SKM-1 (cell line): Measurements from ENCODE around the gene BUD31.
"Not testable (repeated sequence)": the region's sequence is repeated elsewhere in the genome, so short reads cannot be mapped to it uniquely, and the experiment has no call there.

Experiments used
- DNase-seq: peaks from one replicate; lab custom pipeline; 2025; ENCODE audit not compliant: unreplicated experiment; lab: John Stamatoyannopoulos, UW

BUD31 gene

GRCh38 chr7:99380032-99380822, 28.5 kb upstream of the BUD31 start:
- peak; percentile 97 for DNase-seq

DNA sequence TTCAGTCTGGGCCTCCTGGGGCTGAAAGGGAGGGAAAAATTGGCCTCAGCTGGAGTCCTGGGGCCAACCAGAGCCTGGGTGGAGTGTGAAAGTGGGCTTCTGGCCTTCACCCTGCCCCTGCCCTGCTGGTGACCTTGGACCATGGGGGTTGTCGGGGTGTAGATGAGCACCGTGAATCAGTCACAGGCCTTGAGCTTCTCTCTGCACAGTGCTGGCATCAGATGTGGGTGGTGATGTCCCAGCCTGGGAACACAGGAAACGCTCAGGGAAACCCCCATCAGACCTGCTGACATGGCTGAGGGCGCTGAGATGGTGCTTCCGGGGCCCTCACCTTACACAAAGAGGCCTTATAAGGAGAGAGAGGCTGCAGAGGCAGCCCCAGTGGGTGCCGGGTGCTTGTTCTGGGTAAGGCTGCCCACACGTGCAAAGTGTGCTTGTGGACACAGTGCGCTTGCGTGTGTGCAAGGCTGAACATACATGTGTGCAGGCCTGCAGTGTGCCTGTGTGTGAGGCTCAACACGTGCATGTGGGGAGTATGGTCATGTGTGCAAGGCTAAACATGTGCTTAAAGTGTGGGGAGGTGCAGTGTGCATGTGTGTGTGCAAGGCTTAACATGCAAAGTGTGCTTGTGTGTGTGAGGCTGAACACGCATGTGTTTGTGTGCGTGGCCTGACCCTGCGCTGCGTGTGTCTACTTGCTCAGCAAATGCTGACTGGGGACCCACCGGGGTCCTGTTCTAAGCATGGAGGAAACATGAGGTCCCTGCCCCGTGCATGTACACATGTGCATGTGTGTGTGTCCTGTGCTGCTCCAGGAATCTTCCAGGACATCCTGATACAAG, 27.7 kb upstream of the BUD31 start:
- DNase-seq = no peak

- no peak for DNase-seq
Measured at GRCh38 chr7:99381664-99382075, 27.1 kb upstream of the BUD31 start.

DNA sequence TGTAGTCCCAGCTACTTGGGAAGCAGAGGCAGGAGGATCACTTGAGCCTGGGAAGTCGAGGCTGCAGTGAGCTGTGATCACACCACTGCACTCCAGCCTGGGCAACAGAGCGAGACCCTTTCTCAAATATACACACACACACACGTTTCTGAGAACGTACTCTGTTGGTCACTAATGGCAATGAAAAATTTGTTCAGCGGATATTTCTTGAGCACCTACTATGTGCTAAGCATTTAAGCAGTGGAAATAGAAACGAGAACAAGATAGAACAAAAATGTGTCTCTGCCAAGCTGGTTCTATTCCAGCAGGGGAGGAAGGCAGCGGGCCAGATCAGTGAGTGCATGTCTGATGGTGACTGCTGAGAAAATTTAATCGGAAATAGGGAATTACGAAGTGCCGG, 25.6 kb upstream of the BUD31 start:
- DNase-seq = no peak

DNA sequence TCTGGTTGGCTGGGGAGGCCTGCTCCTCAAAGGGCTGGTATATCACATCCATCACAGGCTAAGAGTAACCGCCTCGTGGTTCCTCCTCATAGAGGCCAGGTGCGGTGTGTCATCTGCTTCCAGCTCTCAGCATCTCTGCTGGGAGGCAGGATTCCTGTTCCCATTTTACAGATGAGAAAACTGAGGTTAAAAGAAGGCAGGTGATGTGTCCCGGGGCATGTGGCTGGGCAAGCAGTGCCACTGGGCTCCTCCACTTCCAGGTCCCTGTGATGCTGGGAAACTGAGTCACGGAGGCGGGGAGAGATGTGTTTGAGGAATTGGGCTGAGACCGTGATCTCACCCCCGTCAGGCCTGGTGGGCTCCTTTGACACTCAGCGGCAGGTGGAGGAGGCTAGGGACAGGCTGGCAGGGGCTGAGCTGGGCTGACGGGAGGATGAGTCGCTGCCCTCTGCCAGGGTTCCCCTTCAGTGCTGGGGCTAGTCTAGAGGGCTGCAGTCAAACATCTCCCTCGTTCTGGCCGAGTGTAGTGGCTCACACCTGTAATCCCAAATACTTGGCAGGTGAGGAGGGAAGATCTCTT, 24.9 kb upstream of the BUD31 start:
- no peak for DNase-seq

GRCh38 chr7:99384523-99384922, 24.2 kb upstream of the BUD31 start:
- no peak for DNase-seq

DNA sequence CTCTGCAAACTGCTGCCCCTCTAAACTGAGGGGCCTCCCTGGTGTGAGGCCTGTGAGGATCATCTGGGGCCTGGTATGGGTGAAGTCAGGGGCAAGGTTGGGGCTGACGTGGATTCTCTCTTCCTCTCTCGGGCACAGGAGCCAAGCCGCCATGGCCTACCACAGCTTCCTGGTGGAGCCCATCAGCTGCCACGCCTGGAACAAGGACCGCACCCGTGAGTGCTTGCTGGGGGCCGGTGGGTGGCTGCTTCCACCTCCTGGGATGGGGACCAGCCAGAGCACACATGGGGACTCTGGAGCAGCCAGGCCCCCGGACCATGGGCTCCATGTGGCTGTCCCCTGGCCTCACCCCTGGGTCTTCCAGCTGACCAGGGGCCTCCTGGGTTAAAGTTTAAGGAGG, 23.2 kb upstream of the BUD31 start:
- DNase-seq = no peak

GRCh38 chr7:99386584-99387238, 22.1 kb upstream of the BUD31 start:
- DNase-seq = no peak

- DNase-seq = not testable (repeated sequence)
Measured at GRCh38 chr7:99387239-99387635, 21.5 kb upstream of the BUD31 start.

DNA sequence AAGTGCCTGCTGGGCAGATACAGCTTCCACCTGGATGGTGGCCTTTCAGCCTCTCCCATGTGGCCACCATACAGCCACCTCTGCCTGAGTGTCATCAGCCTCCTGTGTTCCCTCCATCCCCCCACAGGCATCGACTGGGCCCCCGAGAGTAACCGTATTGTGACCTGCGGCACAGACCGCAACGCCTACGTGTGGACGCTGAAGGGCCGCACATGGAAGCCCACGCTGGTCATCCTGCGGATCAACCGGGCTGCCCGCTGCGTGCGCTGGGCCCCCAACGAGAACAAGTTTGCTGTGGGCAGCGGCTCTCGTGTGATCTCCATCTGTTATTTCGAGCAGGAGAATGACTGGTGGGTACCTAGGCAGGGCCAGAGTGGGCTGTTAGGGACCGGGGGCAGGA, 20.9 kb upstream of the BUD31 start:
- DNase-seq = no peak

DNA sequence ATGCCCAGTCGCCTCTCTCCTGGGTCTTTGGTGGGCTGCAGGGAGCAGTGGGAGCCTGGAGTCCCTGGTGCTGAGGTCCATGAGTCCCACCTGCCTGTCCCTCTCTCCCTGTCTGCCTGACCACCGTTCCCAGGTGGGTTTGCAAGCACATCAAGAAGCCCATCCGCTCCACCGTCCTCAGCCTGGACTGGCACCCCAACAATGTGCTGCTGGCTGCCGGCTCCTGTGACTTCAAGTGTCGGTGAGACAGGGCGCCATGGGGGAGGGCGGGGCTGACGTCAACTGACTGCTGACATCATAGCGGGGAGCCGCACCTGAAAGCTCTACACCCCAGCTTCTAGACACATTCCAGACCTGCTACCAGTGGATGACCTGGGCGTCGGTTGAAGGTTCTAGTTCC, 19.0 kb upstream of the BUD31 start:
- no peak for DNase-seq

DNA sequence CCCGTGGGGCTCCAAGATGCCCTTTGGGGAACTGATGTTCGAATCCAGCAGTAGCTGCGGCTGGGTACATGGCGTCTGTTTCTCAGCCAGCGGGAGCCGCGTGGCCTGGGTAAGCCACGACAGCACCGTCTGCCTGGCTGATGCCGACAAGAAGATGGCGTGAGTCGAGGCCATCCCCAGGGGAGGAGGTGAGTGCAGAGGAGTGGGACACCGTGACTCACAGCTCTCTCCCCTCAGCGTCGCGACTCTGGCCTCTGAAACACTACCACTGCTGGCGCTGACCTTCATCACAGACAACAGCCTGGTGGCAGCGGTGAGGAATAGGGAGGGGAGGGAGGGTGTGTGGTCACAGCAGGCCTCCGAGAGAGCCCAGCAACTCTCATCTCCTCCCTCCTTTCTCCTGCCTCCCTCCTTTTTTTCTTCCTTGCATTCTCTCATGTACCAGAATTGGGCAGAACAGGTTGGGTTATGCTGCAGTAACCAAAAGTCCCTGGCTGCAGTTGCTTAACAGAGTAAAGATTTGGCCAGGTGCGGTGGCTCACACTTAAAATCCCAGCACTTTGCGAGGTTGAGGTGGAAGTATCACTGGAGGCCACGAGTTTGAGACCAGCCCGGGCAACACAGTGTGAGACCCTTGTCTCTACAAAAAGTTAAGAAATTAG, 17.7 kb upstream of the BUD31 start:
- DNase-seq = no peak

DNA sequence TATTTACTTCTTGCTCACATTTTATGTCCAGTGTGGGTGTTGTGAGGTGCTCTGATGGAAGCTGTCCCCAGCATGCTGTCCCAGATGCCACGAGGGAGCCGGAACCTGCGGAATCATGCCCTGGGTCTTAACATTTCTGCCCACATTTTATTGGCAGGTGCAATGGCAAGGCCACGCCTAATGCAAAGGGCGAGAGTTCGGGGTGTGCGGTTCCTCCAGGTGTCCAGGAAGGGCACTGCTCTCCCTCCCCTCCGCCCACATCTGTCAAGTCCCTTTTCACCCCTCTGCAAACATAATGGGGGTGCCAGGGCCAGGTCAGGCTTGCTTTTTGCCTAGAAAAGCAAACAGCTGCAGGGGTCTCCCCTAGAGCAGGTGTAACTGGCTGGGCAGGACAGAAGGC, 16.7 kb upstream of the BUD31 start:
- no peak for DNase-seq

- DNase-seq = no peak
Measured at GRCh38 chr7:99392659-99393354, 16.0 kb upstream of the BUD31 start.

DNA sequence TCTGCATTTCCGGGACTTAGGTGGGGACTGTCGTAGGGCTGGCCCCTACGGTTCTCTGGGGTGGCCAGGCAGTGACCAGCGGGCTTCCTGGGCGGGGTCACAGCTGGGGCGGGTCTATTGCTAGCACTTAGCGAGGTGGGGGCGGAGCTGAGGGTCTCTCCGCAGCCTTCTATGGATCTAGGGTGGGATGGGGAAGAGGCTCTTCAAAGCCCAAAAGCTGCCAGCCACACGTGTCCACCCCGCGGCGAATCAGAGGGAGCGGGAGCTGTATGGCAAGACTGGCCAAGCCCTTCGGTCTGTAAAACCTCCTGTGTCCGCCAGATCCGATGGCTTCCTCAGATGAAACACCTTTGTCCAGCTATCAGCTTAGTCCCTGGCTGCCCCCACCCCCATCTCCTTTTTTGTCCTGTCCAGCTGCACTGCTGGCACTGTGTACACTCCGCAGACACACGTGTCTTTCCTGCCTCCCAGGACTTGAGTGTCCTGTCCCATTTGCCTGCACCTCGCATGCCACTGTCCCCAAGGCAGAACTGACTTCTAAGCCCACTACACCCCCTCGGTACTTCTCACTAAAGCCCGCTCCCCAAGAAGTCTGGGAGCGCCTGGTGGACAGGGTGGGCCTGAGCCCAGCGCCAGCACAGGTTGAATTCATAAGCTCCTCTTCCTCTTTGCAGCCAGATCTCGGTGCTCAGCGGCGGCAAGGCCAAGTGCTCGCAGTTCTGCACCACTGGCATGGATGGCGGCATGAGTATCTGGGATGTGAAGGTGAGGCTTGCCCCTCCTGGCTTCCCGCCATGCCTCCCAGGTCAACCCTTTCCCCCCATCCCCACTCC, 15.2 kb upstream of the BUD31 start:
- DNase-seq = no peak

DNA sequence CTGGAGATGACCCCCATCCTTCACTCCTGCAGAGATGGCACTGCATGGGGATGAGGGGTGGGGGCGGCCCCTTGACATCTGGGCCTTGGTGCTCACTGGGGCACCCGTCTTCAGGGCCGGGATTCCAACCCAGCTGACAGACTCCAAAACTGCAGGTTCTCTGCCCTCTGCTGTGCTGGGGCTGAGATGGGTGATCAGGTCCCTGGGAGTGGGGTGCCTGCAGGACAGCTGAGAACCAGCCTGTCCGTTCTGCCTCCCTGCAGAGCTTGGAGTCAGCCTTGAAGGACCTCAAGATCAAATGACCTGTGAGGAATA, 14.6 kb upstream of the BUD31 start:
- no peak for DNase-seq

DNA sequence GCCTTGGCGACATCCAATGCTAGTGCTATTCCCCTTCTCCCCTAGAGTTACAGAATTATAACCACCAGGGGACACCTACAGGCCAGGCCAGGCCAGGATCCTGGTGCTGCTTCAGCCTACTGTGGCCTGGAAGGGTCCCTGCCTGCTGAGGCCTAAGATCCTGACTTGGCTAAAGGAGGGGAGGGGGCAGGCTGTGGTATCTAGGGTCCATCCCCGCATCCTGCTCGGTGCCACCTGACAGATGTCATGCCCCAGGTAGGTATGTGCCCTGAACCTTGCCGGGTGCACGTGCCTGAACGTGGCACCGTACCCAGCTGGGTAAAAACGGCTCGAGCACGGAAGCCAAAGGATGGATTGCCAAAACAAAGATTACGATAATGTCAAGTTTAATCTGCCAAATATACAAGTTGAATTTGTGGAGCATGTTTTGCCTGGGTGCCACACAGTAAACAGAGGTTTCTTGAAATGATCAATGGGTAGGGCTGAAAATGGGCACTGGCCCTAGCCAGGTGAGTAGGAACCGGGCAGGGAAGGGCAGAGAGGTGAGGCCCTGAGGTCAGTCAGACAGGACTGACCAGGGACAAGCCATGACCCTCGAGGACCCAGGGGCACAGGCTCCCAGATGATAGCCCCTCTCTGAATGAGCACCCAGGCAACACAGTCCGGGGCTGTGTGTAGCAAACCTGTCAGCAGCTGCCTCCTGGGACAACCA, 13.0 kb upstream of the BUD31 start:
- no peak for DNase-seq

GRCh38 chr7:99396418-99397296, 12.1 kb upstream of the BUD31 start:
- DNase-seq = no peak
